Caco-2 (cell line): ENCODE data around the gene TMEFF2. TPM values are rescaled to one million over a fixed set of nuclear protein-coding genes. Genes with fewer than 3 reads are reported as not detected.

Source experiments
- BruUV-seq: library from RNA; stranded (reverse); fragments of 400-500 nt; replicated peaks from 2 replicates; lab custom pipeline; 2021; lab: Mats Ljungman, UMichigan
- CTCF ChIA-PET: fragments of 300-600 bp; sonication (Branson Sonifier 250); formaldehyde crosslinking; loops from one replicate; lab custom pipeline; 2022; ENCODE audit warnings: antibody characterized with exemption; lab: Charles Lee
- POLR2A ChIA-PET: fragments of 300-600 bp; sonication (Branson Sonifier 250); formaldehyde crosslinking; loops from one replicate; lab custom pipeline; 2022; ENCODE audit warnings: antibody characterized with exemption; lab: Charles Lee
- DNase-seq, 2 experiments: peaks; one replicate each; pipeline versions ENCODE4 v3.0.0 to v3.0.0-alpha.2; 2020 to 2022
- H3K27me3 ChIP-seq: replicated peaks from 2 replicates; pipeline ENCODE4 v1.6.0; 2011; ENCODE audit warnings: low read length; ENCODE audit not compliant: control insufficient read depth, insufficient read depth
- H3K36me3 ChIP-seq: 2 replicates; pipeline ENCODE4 v1.5.1; 2011; ENCODE audit warnings: low read length; ENCODE audit not compliant: control insufficient read depth, insufficient read depth
- H3K4me1 ChIP-seq: fragments of 250-450 bp; sonication (Bioruptor Pico); 2 replicates; pipeline ENCODE4 v1.5.1; 2020; ENCODE audit warnings: mild to moderate bottlenecking
- H3K4me3 ChIP-seq: 2 replicates; pipeline ENCODE4 v1.5.1; 2011; ENCODE audit warnings: low read depth, mild to moderate bottlenecking, control low read depth, low read length
- H3K9me3 ChIP-seq: fragments of 250-450 bp; sonication (Bioruptor Pico); 2 replicates; pipeline ENCODE4 v1.5.1; 2020; ENCODE audit warnings: mild to moderate bottlenecking, moderate library complexity
- H3K27ac Mint-ChIP-seq: one replicate; pipeline ENCODE4 v1.8.0; 2022; ENCODE audit warnings: mixed read lengths; ENCODE audit not compliant: unreplicated experiment
- H3K27me3 Mint-ChIP-seq: one replicate; pipeline ENCODE4 v1.8.0; 2022; ENCODE audit warnings: mixed read lengths; ENCODE audit not compliant: insufficient read depth, unreplicated experiment
- H3K36me3 Mint-ChIP-seq: one replicate; pipeline ENCODE4 v1.8.0; 2022; ENCODE audit warnings: mild to moderate bottlenecking, mixed read lengths; ENCODE audit not compliant: insufficient read depth, unreplicated experiment
- H3K4me1 Mint-ChIP-seq: one replicate; pipeline ENCODE4 v1.8.0; 2022; ENCODE audit warnings: low read depth, mixed read lengths; ENCODE audit not compliant: unreplicated experiment
- H3K4me3 Mint-ChIP-seq: one replicate; pipeline ENCODE4 v1.8.0; 2022; ENCODE audit warnings: mild to moderate bottlenecking, moderate library complexity, mixed read lengths; ENCODE audit not compliant: unreplicated experiment
- H3K9me3 Mint-ChIP-seq: one replicate; pipeline ENCODE4 v1.8.0; 2022; ENCODE audit warnings: mixed read lengths; ENCODE audit not compliant: unreplicated experiment
- CTCF ChIP-seq, 2 experiments: fragments of 200-600 bp in 1 of 2; IDR thresholded peaks; 1 replicate in 1 of 2; 2 replicates in 1 of 2; pipeline versions ENCODE4 v1.5.1 to v1.8.0; 2011 to 2022; ENCODE audit warnings: antibody characterized with exemption in 1 of 2, control low read depth in 1 of 2, inconsistent platforms in 1 of 2, low read depth in 1 of 2, low read length in 1 of 2, mild to moderate bottlenecking in 1 of 2, moderate library complexity in 1 of 2; ENCODE audit not compliant: insufficient read depth in 1 of 2, severe bottlenecking in 1 of 2, unreplicated experiment in 1 of 2
- intact Hi-C: fragments of 100-400 bp; cut with micrococcal nuclease; formaldehyde crosslinking; loops from one replicate; pipeline ENCODE4 v1.10.0; 2022; ENCODE audit not compliant: unreplicated experiment
- total RNA-seq: library from RNA; stranded (reverse); gene quantifications from 2 replicates; pipeline ENCODE4 v1.2.3, GENCODE V29; 2022

The TMEFF2 gene
- total RNA-seq, 1 experiment from 2014 or later: not detected

DNA sequence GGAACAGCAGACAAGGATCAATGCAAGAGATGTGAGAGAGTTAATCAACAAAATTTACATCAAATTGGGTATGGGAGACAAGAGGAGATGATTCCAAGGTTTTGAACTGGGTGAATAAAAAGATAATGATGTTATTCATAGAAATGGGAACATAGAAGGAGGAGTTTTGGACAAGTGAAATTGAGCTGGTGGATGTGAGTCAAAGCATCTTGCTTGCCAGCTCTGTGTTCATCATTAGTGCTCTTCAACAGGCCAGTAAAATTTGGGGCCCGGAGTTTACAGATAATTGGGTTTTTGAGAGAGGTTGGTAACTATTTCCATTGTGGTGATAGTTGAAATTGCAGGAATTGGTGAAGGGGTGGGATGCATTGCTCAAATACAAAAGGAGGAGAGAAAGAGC is 277.9 kb downstream of the TMEFF2 start:
- H3K9me3 Mint-ChIP-seq: no peaks in the 10 kb centered on the region
- H3K36me3 ChIP-seq: no peaks in the 10 kb centered on the region
- H3K27ac Mint-ChIP-seq: no peak overlapping the region
- H3K4me3 ChIP-seq: no peak overlapping the region
- intact Hi-C loops: no loop called here
- no peaks in the 10 kb centered on the region for H3K27me3 ChIP-seq
- POLR2A ChIA-PET: no interaction called here
- no peaks in the 10 kb centered on the region for H3K36me3 Mint-ChIP-seq
- TF ChIP-seq CTCF (IDR thresholded peaks at IDR 0.05; ENCODE audit: insufficient read depth in 1 of 2, low read depth in 1 of 2, low read length in 1 of 2, severe bottlenecking in 1 of 2, unreplicated experiment in 1 of 2): no peak
- H3K4me1 Mint-ChIP-seq: no peaks in the 10 kb centered on the region
- no TSS peak for BruUV-seq
- no peaks in the 10 kb centered on the region for H3K9me3 ChIP-seq
- no peaks in the 10 kb centered on the region for H3K4me1 ChIP-seq
- CTCF ChIA-PET: no interaction called here
- H3K27me3 Mint-ChIP-seq: peaks cover 4% of the 10 kb centered on the region
- DNase-seq: no peak
- H3K4me3 Mint-ChIP-seq: no peak overlapping the region

- H3K27me3 ChIP-seq: no peaks in the 10 kb centered on the region
- no TSS peak for BruUV-seq
- Mint-ChIP-seq H3K9me3 (no peaks in the 10 kb centered on the region), H3K36me3 (no peaks in the 10 kb centered on the region), H3K27ac (no peak overlapping the region), H3K4me1 (no peaks in the 10 kb centered on the region), H3K4me3 (no peak overlapping the region), H3K27me3 (peaks cover 4% of the 10 kb centered on the region)
- H3K9me3 ChIP-seq: no peaks in the 10 kb centered on the region
- H3K4me3 ChIP-seq: no peak overlapping the region
- no peaks in the 10 kb centered on the region for H3K36me3 ChIP-seq
- TF ChIP-seq CTCF (IDR thresholded peaks at IDR 0.05; ENCODE audit: insufficient read depth in 1 of 2, low read depth in 1 of 2, low read length in 1 of 2, severe bottlenecking in 1 of 2, unreplicated experiment in 1 of 2): no peak
- no peaks in the 10 kb centered on the region for H3K4me1 ChIP-seq
- no peak for DNase-seq
- POLR2A ChIA-PET: no interaction called here
- intact Hi-C loops: no loop called here
- CTCF ChIA-PET: no interaction called here
Observed at GRCh38 chr2:191915750-191916149, 279.0 kb downstream of the TMEFF2 start.

DNA sequence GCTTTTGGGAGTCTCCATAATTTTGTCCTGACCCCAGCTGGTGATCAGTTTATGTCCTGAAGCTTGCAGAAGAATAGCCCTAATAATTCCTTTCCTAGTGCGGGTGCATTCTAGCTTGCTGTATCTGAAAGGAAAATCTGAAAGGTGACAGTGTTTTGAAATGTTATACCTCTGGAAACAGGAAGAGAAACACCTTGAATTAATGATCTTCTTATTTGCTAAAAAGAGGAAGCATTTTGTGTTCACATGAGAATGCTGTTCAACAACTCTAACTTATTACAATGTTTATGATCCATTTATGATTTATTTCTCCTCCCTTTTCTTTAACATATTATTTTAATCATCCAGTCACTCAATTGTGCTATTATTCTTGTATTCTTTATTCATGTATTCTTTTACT is 280.9 kb downstream of the TMEFF2 start:
- H3K4me3 ChIP-seq: no peak overlapping the region
- Mint-ChIP-seq H3K4me1 (no peaks in the 10 kb centered on the region), H3K36me3 (no peaks in the 10 kb centered on the region), H3K27me3 (peaks cover 4% of the 10 kb centered on the region), H3K4me3 (no peak overlapping the region), H3K27ac (no peak overlapping the region), H3K9me3 (no peaks in the 10 kb centered on the region)
- H3K9me3 ChIP-seq: no peaks in the 10 kb centered on the region
- TF ChIP-seq CTCF (IDR thresholded peaks at IDR 0.05; ENCODE audit: insufficient read depth in 1 of 2, low read depth in 1 of 2, low read length in 1 of 2, severe bottlenecking in 1 of 2, unreplicated experiment in 1 of 2): no peak
- intact Hi-C loops: no loop called here
- H3K27me3 ChIP-seq: no peaks in the 10 kb centered on the region
- H3K4me1 ChIP-seq: no peaks in the 10 kb centered on the region
- ChIA-PET CTCF (no interaction called here), POLR2A (no interaction called here)
- DNase-seq: no peak
- BruUV-seq: no TSS peak
- no peaks in the 10 kb centered on the region for H3K36me3 ChIP-seq
